ENCODE measurements around the gene SLC13A4.
"Not testable (repeated sequence)": the region's sequence is repeated elsewhere in the genome, so short reads cannot be mapped to it uniquely, and the experiment has no call there.

SLC13A4 gene

GRCh38 chr7:135748770-135749169 lies 20.8 kb upstream of the SLC13A4 start, which contains the start of gene FAM180A:
Gene FAM180A, minus strand, starts transcription at chr7:135748813. Its CDS starts 233 bp downstream, at chr7:135748580.
- no peak for DNase-seq

DNA sequence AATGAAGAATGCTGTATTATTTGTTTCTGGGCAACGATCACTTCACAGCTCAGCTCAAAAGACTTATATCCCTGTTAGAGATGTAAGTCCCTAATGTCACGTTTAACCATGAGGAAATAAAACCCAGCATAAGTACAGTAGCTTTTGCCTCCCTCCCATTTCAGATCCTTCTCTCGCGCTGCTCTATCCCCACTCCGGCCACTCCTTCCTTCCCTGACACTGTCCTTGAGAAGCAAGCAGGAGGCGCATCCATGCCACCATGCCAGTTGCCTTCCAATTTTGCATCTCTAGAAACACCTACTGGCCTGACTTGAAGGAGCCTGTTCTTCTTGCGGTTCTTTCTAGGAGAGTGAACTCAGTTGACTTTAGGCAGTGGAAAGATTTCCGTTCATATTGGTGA lies 19.4 kb upstream of the SLC13A4 start:
- no peak for DNase-seq

- DNase-seq: no peak
Measured at GRCh38 chr7:135745703-135746312, 17.8 kb upstream of the SLC13A4 start.

GRCh38 chr7:135744938-135745702 lies 17.1 kb upstream of the SLC13A4 start:
- DNase-seq: no peak

- no peak for DNase-seq
Measured at GRCh38 chr7:135743907-135744731, 16.1 kb upstream of the SLC13A4 start.

DNA sequence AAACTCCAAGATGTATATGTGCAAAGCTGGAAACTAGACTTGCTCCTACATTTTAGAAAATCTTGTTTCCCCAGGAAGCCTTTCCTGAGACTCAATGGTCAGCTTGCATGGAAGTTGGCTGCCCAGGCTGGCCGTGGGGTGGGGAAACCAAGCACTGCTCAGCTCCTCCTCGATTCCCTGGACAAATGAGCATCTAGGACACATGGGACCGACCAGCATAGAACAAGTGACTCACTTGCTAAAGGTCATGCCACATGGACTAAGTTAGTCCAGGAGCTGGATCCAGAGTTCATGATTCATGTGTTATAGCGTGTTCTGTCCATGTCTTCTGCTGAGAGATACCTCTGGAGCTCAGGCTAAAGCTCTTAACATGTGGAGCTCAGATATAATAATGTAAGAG lies 14.4 kb upstream of the SLC13A4 start:
- no peak for DNase-seq

- DNase-seq: no peak
Measured at GRCh38 chr7:135741905-135742304, 13.9 kb upstream of the SLC13A4 start.

- DNase-seq: no peak
Measured at GRCh38 chr7:135740889-135741288, 12.9 kb upstream of the SLC13A4 start.

DNA sequence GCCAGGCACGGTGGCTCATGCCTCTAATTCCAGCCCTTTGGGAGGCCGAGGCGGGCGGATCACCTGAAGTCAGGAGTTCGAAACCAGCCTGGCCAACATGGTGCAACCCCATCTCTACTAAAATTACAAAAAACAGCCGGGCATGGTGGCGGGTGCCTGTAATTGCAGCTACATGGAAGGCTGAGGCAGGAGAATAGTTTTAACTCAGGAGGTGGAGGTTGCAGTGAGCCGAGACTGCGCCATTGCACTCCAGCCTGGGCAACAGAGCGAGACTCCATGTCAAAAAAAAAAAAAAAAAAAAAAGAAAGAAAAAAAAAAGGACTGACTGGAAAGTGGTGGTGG lies 9.3 kb upstream of the SLC13A4 start:
- not testable (repeated sequence) for DNase-seq

DNA sequence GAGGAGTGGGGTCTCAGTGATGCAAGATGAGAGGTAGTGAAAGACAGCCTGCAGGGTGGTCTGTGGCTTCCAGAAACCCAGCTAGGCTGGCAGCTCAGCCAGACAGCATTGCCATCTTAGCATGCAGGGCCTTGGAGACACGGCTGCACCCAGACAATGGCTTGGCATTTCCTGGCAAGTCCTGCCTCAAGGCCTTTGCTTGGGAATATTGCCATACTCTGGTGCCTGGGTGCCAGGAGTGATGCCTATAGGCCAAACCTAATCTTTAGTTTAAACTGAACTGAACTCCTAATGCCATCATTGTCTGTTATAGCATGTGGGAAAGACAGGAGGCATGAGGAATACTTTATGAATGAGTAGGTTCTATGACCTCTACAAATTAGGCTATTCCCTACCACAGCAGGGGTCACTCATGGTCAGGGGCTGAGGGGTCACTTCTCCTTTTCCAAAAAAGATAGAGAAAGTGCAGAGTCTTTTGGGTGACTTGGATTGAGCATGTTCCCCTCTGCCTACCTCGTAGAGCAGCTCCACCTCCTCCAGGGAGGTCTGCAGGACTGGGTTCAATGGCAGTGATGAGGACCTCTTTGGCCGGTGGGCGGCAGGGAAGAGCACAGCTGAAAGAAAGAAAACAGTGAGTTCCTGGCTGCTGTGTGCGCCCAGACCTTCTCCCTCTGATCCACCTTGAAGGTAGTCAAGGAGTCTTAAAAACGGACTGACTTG lies 8.8 kb upstream of the SLC13A4 start:
- DNase-seq: no peak

- DNase-seq: no peak
Measured at GRCh38 chr7:135734343-135734689, 6.3 kb upstream of the SLC13A4 start.

- DNase-seq: no peak
Measured at GRCh38 chr7:135733603-135734342, 5.8 kb upstream of the SLC13A4 start.

- no peak for DNase-seq
Measured at GRCh38 chr7:135731131-135731530, 3.1 kb upstream of the SLC13A4 start.

DNA sequence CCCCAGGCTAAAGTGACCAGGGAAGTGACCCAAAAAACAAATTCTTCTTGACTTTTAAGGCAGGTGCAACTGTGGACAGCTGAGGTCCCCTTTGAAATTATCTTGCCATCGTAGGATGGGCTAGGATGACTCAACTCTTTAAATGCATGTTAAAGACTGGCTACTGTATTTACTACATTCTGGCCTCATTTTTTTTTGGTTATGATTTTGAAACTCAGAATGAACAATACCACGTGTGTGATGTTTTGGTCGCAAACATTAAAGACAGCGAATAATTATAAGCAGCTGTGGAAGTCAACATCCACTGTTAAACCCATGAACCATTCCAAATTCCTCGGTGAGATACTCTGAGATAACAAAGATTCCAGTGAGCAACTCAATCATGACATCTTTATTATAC lies 1.2 kb upstream of the SLC13A4 start:
- no peak for DNase-seq

DNA sequence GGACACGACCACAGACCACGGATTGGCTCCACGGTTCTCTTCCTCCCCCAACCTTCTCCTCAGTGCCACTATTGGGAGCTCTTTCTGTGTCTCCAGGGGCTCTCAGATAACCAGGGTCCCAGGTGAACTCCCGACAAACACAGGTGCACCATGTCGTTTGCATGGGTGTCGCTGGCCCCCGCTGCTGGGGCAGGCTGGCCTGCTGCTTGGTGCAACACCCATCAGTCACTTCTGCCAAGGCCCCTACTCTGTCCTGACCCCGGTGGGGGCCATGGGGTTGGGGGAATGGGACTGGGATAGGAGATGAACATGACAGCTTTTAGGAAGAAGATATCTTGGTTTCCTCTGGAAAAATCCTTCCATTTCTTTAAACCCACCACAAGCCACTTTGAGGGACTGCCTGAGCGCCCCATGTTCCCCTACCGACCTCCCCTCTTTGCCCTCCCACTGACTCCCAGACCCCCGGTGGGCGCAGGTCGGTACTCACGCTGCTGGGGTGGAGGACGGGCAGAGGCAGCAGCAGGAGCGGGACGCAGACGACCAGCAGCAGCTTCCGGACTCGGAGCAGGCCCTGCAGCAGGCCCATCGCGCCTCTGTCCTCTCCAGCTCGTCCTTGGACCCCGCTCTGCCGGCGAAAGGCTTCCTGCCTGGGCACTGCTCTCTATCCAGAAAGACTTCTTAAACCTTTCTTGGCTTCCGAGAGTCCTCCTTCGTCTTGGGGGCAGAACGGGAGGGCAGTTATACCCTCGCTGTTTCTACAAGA lies 894 bp downstream of the SLC13A4 start:
- DNase-seq: no peak

- DNase-seq: peak; percentile 81
Measured at GRCh38 chr7:135726276-135726788, 1.7 kb downstream of the SLC13A4 start.

DNA sequence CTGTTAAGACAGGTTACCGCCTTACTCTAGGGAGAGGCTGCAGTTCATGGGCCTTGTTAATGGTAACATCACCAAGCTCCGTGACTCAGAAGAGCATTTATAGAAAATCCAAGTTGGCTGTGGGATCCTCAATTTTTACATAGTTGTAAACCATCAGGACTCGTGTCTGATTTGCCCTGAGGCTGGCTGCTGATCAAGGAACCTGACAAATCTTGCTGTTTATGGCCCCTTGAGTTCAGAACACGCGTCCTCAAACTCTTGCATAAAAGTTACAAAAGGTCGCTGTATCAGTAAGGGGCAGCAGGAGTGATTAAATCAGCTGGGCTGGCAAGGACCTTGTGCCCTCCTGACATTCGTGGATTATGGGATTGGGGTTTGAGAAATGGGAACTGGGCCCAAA lies 4.6 kb downstream of the SLC13A4 start:
- DNase-seq: no peak

GRCh38 chr7:135721198-135721820 lies 6.7 kb downstream of the SLC13A4 start:
- DNase-seq: no peak

DNA sequence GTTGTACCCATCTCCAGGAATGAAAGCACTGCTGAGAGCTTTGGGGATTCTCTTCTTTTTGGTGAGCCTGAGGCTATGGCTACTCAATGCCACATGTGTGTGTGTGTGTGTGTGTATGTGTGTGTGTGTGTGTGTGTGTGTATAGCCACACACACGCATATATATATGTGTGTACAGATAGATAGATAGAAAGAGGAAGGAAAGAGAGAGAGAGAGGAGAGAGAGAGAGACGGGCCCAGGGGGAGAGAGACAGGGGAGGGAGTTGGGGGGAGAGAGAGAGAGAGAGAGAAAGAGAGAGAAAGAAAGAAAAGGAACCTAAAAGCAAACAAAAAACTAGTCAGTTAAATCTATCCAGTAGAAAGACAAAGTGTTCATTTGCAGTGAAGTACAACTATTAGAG lies 8.3 kb downstream of the SLC13A4 start:
- DNase-seq: no peak

- DNase-seq: peak; percentile 35
Measured at GRCh38 chr7:135718794-135719437, 9.1 kb downstream of the SLC13A4 start.

- DNase-seq: no peak
Measured at GRCh38 chr7:135718219-135718618, 9.8 kb downstream of the SLC13A4 start.

Data from NCI-H82 (cell line).